Neutrophil (primary cell): ENCODE measurements around the gene CHRNB2.

Experiments used
- H3K27ac ChIP-seq: fragments of 200-600 bp; sonication (generic); 2 replicates; pipeline ENCODE4 v1.5.1; 2016; ENCODE audit warnings: mild to moderate bottlenecking, moderate library complexity
- H3K27me3 ChIP-seq: fragments of 200-600 bp; sonication (generic); 2 replicates; pipeline ENCODE4 v1.6.0; 2016; ENCODE audit warnings: mild to moderate bottlenecking
- H3K36me3 ChIP-seq: fragments of 200-600 bp; sonication (generic); 2 replicates; pipeline ENCODE4 v1.5.1; 2017
- H3K4me1 ChIP-seq, 2 experiments: fragments of 200-600 bp in 1 of 2; sonication (generic) in 1 of 2; 1 replicate in 1 of 2; 2 replicates in 1 of 2; pipeline versions ENCODE4 v1.5.1 to v1.6.1; 2013 to 2016; ENCODE audit warnings: low read depth in 1 of 2, low read length in 1 of 2, mild to moderate bottlenecking in 1 of 2, moderate library complexity in 1 of 2; ENCODE audit not compliant: control insufficient read depth in 1 of 2, insufficient read depth in 1 of 2
- H3K4me3 ChIP-seq, 2 experiments: fragments of 200-600 bp in 1 of 2; sonication (generic) in 1 of 2; 1 replicate in 1 of 2; 2 replicates in 1 of 2; pipeline ENCODE4 v1.5.1; 2013 to 2016; ENCODE audit warnings: low read depth in 1 of 2, low read length in 1 of 2, mild to moderate bottlenecking in 1 of 2, moderate library complexity in 1 of 2
- H3K9me3 ChIP-seq: fragments of 200-600 bp; sonication (generic); 2 replicates; pipeline ENCODE4 v1.5.1; 2016
- TF ChIP-seq, protein P1 (sequence below): fragments of 200-600 bp; sonication (generic); IDR thresholded peaks from 2 replicates; pipeline ENCODE4 v1.5.1; 2016; ENCODE audit warnings: antibody characterized with exemption

Gene CHRNB2

DNA sequence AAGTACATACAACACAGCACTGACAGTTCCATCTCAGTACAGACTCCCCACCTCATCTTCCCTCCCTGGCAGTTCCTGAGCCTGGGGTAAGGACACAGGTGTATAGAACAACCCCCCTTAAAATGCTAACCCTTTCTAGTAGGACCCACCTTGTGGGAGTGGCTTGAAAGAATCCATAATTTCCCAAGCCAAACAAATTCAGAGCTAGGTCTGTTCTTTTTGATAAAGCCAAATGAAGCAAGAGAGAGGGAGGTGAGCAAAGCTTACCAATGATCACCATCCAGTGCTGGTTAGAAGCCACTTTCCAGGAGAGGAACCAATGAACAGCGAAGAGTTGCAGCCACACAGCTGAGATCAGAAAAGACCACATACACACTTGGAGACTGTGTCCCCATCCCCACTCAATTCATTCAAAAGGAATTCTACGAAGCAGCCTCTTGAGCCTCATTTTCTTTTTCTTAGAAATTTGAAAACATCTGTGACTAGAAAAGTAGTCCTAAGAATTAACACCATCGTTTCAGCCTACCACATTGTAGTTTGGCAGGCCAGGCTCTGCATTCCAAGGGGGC, 18.3 kb upstream of the CHRNB2 start:
- TF ChIP-seq, protein P1, sequence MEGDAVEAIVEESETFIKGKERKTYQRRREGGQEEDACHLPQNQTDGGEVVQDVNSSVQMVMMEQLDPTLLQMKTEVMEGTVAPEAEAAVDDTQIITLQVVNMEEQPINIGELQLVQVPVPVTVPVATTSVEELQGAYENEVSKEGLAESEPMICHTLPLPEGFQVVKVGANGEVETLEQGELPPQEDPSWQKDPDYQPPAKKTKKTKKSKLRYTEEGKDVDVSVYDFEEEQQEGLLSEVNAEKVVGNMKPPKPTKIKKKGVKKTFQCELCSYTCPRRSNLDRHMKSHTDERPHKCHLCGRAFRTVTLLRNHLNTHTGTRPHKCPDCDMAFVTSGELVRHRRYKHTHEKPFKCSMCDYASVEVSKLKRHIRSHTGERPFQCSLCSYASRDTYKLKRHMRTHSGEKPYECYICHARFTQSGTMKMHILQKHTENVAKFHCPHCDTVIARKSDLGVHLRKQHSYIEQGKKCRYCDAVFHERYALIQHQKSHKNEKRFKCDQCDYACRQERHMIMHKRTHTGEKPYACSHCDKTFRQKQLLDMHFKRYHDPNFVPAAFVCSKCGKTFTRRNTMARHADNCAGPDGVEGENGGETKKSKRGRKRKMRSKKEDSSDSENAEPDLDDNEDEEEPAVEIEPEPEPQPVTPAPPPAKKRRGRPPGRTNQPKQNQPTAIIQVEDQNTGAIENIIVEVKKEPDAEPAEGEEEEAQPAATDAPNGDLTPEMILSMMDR: no peak
- Histone ChIP-seq H3K9me3 (no peaks in the 10 kb centered on the region), H3K27me3 (no peaks in the 10 kb centered on the region), H3K4me1 (no peaks in the 10 kb centered on the region), H3K27ac (peak overlapping the region; percentile 23), H3K4me3 (no peak overlapping the region), H3K36me3 (peaks cover 65% of the 10 kb centered on the region)

DNA sequence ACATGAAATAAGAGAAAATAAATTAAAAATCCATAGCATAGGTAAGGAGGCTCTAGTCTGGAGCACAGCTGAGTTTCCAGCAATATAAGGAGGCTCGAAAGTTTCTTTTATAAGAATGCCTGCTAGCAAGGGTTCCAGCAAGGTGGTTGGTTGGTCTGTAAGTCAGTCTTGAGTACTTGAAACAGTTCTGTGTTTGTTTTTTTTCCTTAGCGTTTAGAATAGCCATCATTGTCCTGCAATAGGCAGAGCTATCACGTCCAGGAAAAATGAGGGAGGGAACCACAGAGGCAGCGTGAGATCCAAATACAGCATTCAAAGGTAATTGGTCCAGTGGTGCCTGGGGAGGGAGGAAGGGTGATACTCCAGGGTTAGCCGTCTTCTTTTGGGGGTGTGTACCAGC, 17.5 kb upstream of the CHRNB2 start:
- TF ChIP-seq, protein P1: no peak
- H3K4me1 ChIP-seq: no peaks in the 10 kb centered on the region
- no peak overlapping the region for H3K27ac ChIP-seq
- H3K36me3 ChIP-seq: peaks cover 73% of the 10 kb centered on the region
- H3K27me3 ChIP-seq: no peaks in the 10 kb centered on the region
- H3K4me3 ChIP-seq: no peak overlapping the region
- H3K9me3 ChIP-seq: no peaks in the 10 kb centered on the region

DNA sequence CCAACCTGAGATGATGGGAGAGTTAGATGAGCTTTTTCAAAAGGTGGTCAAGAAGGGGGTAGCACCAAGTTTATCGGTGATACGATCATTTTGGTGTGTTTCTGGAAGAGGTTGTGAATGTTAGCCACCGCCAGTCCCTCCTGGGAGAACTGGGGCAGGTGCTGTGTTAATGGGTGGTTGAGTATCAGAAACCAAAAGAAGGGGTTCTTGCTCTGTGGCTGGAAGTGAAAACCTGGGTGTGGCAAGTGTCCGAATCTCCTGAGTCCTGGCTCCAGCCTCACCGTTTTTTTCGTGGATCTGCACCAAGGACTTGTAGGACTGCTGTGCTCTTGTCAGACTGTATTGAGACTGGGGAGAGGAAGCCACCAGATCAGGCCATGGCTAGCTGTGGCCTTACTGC, 16.9 kb upstream of the CHRNB2 start:
- no peaks in the 10 kb centered on the region for H3K9me3 ChIP-seq
- TF ChIP-seq, protein P1: no peak
- H3K36me3 ChIP-seq: peaks cover 79% of the 10 kb centered on the region
- H3K27ac ChIP-seq: no peak overlapping the region
- no peaks in the 10 kb centered on the region for H3K27me3 ChIP-seq
- H3K4me1 ChIP-seq: no peaks in the 10 kb centered on the region
- no peak overlapping the region for H3K4me3 ChIP-seq

DNA sequence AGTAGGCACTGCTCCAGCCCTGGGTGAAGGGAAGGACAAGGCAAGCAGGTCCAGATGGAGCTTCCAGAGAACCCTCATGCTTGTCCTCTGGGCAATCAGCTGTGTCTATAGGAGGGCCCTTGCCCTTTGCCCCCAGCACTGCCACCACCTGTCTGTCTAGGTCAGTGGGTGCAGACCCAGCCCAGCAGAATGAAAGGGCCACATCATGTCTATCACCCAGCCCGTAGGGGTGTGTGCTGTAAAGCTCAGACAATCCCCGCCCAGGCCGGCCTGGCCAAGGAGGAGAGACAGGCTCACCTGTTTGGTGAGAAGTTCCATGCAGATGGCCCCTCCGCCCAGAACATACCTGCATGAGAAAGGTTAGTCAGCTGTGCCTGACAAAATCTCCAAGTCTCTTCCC, 16.1 kb upstream of the CHRNB2 start:
- H3K36me3 ChIP-seq: peaks cover 84% of the 10 kb centered on the region
- TF ChIP-seq, protein P1: no peak
- H3K27me3 ChIP-seq: no peaks in the 10 kb centered on the region
- no peaks in the 10 kb centered on the region for H3K9me3 ChIP-seq
- H3K27ac ChIP-seq: no peak overlapping the region
- H3K4me1 ChIP-seq: peaks cover 4% of the 10 kb centered on the region in 2 experiments
- no peak overlapping the region for H3K4me3 ChIP-seq

DNA sequence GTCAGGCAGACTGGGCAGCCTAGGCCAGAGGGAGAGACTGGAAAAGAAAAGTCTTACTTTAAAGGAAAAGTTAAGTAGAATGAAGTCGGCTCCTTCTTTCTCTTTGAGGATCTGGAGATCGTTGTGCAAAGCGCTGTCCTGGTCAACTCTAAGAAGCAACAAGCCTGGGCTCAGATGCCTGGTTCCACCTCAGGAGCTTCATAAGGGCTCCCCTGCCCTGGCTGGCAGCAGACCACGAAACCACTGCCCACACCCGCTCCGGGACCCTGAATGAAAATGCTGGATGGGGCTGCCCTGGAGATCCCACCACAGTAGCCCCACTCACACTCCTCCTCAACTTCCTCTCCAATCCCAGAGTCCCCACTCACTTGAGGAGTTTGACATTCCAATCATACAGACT, 15.5 kb upstream of the CHRNB2 start:
- H3K9me3 ChIP-seq: no peaks in the 10 kb centered on the region
- peaks cover 84% of the 10 kb centered on the region for H3K36me3 ChIP-seq
- H3K27ac ChIP-seq: no peak overlapping the region
- TF ChIP-seq, protein P1: no peak
- H3K27me3 ChIP-seq: no peaks in the 10 kb centered on the region
- peaks cover 9 to 10% of the 10 kb centered on the region in 2 experiments for H3K4me1 ChIP-seq
- H3K4me3 ChIP-seq: no peak overlapping the region
